Lower lobe of right lung (tissue), 2 donors: ENCODE measurements around the gene MTERF4. TPM values are rescaled to one million over a fixed set of nuclear protein-coding genes. Genes with fewer than 3 reads are reported as not detected.
A peak's percentile ranks its signal among the peaks of the same experiment; 100 is the strongest.

ENCODE experiments used
- ATAC-seq, 2 donors: fragments of 200-7000 bp; cut with Tn5 transposase; one replicate each; pipeline ENCODE4 v1.9.1; 2020 to 2022; ENCODE audit warnings: mild to moderate bottlenecking in 2 of 2, moderate library complexity in 2 of 2
- DNase-seq: peaks from one replicate; pipeline ENCODE4 v3.0.0-alpha.2; 2020
- H3K27ac ChIP-seq: fragments of 200-600 bp; one replicate; pipeline ENCODE4 v1.8.0; 2022
- H3K27me3 ChIP-seq: fragments of 200-600 bp; one replicate; pipeline ENCODE4 v1.8.0; 2022; ENCODE audit warnings: low read depth
- H3K36me3 ChIP-seq: fragments of 200-600 bp; one replicate; pipeline ENCODE4 v1.8.0; 2022; ENCODE audit warnings: mild to moderate bottlenecking
- H3K4me1 ChIP-seq: fragments of 200-600 bp; one replicate; pipeline ENCODE4 v1.8.0; 2022
- H3K4me3 ChIP-seq: fragments of 200-600 bp; one replicate; pipeline ENCODE4 v1.8.0; 2022; ENCODE audit warnings: mild to moderate bottlenecking
- H3K9me3 ChIP-seq: fragments of 200-600 bp; one replicate; pipeline ENCODE4 v1.8.0; 2022
- intact Hi-C: fragments of 100-400 bp; cut with DNase I; formaldehyde crosslinking; loops from one replicate; pipeline ENCODE4 v1.11.0; 2022
- total RNA-seq: library from RNA; stranded (reverse); fragmentation: NEBNext Ultra II Directional; extraction: Animal tissue kit (Norgen Biotek cat#: 25700); gene quantifications from one replicate; pipeline ENCODE4 v1.2.1, GENCODE V29; 2021
- TF ChIP-seq, protein P1 (sequence below): fragments of 200-600 bp; IDR thresholded peaks from one replicate; pipeline ENCODE4 v1.8.0; 2022; ENCODE audit warnings: antibody characterized with exemption, mild to moderate bottlenecking
- donor health status: DM: no; HTN: yes; CAD: no; lungs with severe emphysema.

Gene MTERF4
- total RNA-seq, 1 donor from 2014 or later: 32.0 TPM

GRCh38 chr2:241148239-241148638, 46.2 kb upstream of the MTERF4 start:
- Histone ChIP-seq H3K27me3 (no peaks in the 10 kb centered on the region), H3K36me3 (peaks cover 3% of the 10 kb centered on the region), H3K4me3 (peak overlapping the region; percentile 98), H3K27ac (no peak overlapping the region), H3K4me1 (peaks cover 23% of the 10 kb centered on the region), H3K9me3 (no peaks in the 10 kb centered on the region)
- no peak for DNase-seq
- ATAC-seq: no peak
- intact Hi-C loops: no loop called here
- TF ChIP-seq, protein P1, sequence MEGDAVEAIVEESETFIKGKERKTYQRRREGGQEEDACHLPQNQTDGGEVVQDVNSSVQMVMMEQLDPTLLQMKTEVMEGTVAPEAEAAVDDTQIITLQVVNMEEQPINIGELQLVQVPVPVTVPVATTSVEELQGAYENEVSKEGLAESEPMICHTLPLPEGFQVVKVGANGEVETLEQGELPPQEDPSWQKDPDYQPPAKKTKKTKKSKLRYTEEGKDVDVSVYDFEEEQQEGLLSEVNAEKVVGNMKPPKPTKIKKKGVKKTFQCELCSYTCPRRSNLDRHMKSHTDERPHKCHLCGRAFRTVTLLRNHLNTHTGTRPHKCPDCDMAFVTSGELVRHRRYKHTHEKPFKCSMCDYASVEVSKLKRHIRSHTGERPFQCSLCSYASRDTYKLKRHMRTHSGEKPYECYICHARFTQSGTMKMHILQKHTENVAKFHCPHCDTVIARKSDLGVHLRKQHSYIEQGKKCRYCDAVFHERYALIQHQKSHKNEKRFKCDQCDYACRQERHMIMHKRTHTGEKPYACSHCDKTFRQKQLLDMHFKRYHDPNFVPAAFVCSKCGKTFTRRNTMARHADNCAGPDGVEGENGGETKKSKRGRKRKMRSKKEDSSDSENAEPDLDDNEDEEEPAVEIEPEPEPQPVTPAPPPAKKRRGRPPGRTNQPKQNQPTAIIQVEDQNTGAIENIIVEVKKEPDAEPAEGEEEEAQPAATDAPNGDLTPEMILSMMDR: no peak

DNA sequence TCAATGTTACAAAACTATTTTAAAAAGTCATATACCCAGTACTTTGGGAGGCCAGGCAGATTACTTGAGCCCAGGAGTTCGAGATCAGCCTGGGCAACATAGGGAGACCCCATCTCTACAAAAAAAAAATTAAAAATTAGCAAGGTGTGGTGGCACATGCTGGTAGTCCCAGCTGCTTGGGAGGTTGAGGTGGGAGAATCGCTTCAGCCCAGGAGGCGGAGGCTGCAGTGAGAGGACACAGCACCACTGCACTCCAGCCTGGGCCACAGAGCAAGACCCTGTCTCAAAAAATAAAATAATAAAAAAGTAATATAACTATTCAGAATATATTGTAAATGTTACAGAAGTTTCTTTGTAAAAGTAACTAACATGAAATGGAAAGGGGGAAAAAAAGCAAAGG, 45.2 kb upstream of the MTERF4 start:
- Histone ChIP-seq H3K27me3 (no peaks in the 10 kb centered on the region), H3K27ac (no peak overlapping the region), H3K36me3 (no peaks in the 10 kb centered on the region), H3K9me3 (no peaks in the 10 kb centered on the region), H3K4me1 (peaks cover 23% of the 10 kb centered on the region), H3K4me3 (no peak overlapping the region)
- TF ChIP-seq, protein P1: no peak
- intact Hi-C loops: no loop called here
- DNase-seq (no peak), ATAC-seq (no peak)

DNA sequence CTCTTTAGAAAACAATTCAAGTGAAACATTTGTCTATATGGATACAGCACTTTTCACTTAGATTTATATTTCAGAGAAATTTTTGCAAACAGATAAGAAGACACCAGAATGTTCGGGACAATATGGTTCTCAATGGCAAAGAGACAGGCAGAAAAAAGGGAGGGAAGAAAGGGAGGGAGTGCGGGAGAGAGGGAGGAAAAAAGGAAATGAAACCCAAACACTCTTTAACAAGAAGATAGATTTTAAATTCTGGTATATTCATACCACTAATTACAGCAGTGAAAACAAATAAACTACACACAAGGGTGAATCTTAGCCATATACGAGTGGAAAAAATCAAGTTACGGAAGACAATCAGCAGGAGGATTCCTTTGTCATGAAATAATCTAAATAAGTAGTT, 44.2 kb upstream of the MTERF4 start:
- H3K27me3 ChIP-seq: no peaks in the 10 kb centered on the region
- peaks cover 13% of the 10 kb centered on the region for H3K4me1 ChIP-seq
- no peak overlapping the region for H3K27ac ChIP-seq
- no peaks in the 10 kb centered on the region for H3K9me3 ChIP-seq
- TF ChIP-seq, protein P1: no peak
- no peaks in the 10 kb centered on the region for H3K36me3 ChIP-seq
- no peak for DNase-seq
- intact Hi-C loops: no loop called here
- ATAC-seq: no peak
- no peak overlapping the region for H3K4me3 ChIP-seq

DNA sequence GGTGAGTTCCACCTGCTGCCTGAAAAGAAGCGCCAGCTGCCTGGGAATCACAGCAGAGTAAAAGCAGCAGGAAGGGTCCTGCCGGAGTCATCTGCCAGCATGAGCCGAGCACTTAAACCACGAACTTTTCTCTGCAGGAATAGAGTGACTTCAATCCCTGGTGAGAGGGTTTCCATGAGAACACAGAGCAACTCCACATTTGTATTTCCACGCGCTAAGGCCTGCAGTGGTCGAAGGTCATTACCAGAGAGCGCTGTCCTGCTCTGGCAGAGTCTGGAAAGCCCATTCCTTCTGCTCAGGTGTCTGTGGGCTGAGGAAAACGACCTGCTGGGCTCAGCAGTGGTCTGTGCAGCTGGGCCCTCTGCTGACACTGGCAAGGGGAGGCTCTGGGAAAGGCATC, 40.5 kb upstream of the MTERF4 start:
- no peak overlapping the region for H3K27ac ChIP-seq
- H3K27me3 ChIP-seq: no peaks in the 10 kb centered on the region
- H3K4me3 ChIP-seq: no peak overlapping the region
- peaks cover 6% of the 10 kb centered on the region for H3K36me3 ChIP-seq
- H3K4me1 ChIP-seq: no peaks in the 10 kb centered on the region
- TF ChIP-seq, protein P1: no peak
- intact Hi-C loops: no loop called here
- ATAC-seq (no peak), DNase-seq (no peak)
- H3K9me3 ChIP-seq: no peaks in the 10 kb centered on the region

- ATAC-seq: no peak
- TF ChIP-seq, protein P1: no peak
- H3K9me3 ChIP-seq: no peaks in the 10 kb centered on the region
- H3K4me3 ChIP-seq: no peak overlapping the region
- peaks cover 6% of the 10 kb centered on the region for H3K36me3 ChIP-seq
- H3K4me1 ChIP-seq: no peaks in the 10 kb centered on the region
- intact Hi-C loops: no loop called here
- no peak for DNase-seq
- H3K27ac ChIP-seq: no peak overlapping the region
- H3K27me3 ChIP-seq: no peaks in the 10 kb centered on the region
These were observed 40.0 kb upstream of the MTERF4 start for GRCh38 chr2:241142063-241142462.
